Ovary (tissue), 3 donors: ENCODE data around the gene IFI44L.

ENCODE experiments used
- CTCF ChIP-seq, 3 donors: fragments of 450-650 bp in 2 of 3; fragments of 200-600 bp in 1 of 3; IDR thresholded peaks; one replicate each; pipeline versions ENCODE4 v1.5.1 to v1.8.0; 2016 to 2022; ENCODE audit warnings: antibody characterized with exemption in 3 of 3, mild to moderate bottlenecking in 1 of 3
- EP300 ChIP-seq: sonication (generic); formaldehyde crosslinking; IDR thresholded peaks from one replicate; pipeline ENCODE4 v1.6.1; 2017; ENCODE audit warnings: antibody characterized with exemption
- POLR2A ChIP-seq: fragments of 450-650 bp; IDR thresholded peaks from one replicate; pipeline ENCODE4 v1.6.1; 2017; ENCODE audit warnings: antibody characterized with exemption, mild to moderate bottlenecking, moderate library complexity
- donor health status: DM: no; HTN: no; CAD: no.

- TF ChIP-seq CTCF (IDR thresholded peaks at IDR 0.05): no peak
- no peak for TF ChIP-seq POLR2A
- TF ChIP-seq EP300: no peak
These were observed 58.1 kb downstream of the IFI44L start for GRCh38 chr1:78678324-78678723.
